Endothelial cell (in vitro differentiated cells): ENCODE data around the gene DUOX2. TPM values are rescaled to one million over a fixed set of nuclear protein-coding genes. Genes with fewer than 3 reads are reported as not detected.

Experiments
- DNase-seq: peaks from one replicate; pipeline ENCODE4 v3.0.0; 2021; ENCODE audit warnings: low spot score
- H3K27ac Mint-ChIP-seq: one replicate; pipeline ENCODE4 v1.8.0; 2021; ENCODE audit warnings: mixed read lengths, inconsistent platforms; ENCODE audit not compliant: unreplicated experiment
- H3K27me3 Mint-ChIP-seq: one replicate; pipeline ENCODE4 v1.8.0; 2021; ENCODE audit warnings: mild to moderate bottlenecking, moderate library complexity, mixed read lengths, inconsistent platforms; ENCODE audit not compliant: unreplicated experiment
- H3K36me3 Mint-ChIP-seq: one replicate; pipeline ENCODE4 v1.8.0; 2021; ENCODE audit warnings: mild to moderate bottlenecking, low read depth, mixed read lengths, inconsistent platforms; ENCODE audit not compliant: unreplicated experiment
- H3K4me1 Mint-ChIP-seq: one replicate; pipeline ENCODE4 v1.8.0; 2021; ENCODE audit warnings: mild to moderate bottlenecking, mixed read lengths, inconsistent platforms; ENCODE audit not compliant: unreplicated experiment
- H3K4me3 Mint-ChIP-seq: one replicate; pipeline ENCODE4 v1.8.0; 2021; ENCODE audit warnings: mild to moderate bottlenecking, mixed read lengths, inconsistent platforms; ENCODE audit not compliant: unreplicated experiment
- H3K9me3 Mint-ChIP-seq: one replicate; pipeline ENCODE4 v1.8.0; 2021; ENCODE audit warnings: mixed read lengths, inconsistent platforms; ENCODE audit not compliant: unreplicated experiment
- total RNA-seq: library from RNA; stranded (reverse); fragmentation: NEBNext Ultra II Directional; extraction: Animal tissue kit (Norgen Biotek cat#: 25700); gene quantifications from one replicate; pipeline ENCODE4 v1.2.1, GENCODE V29; 2021; ENCODE audit not compliant: unreplicated experiment
- TF ChIP-seq, protein P1 (sequence below): fragments of 200-600 bp; sonication (generic); IDR thresholded peaks from one replicate; pipeline ENCODE4 v1.5.0; 2021; ENCODE audit warnings: antibody characterized with exemption; ENCODE audit not compliant: unreplicated experiment

The DUOX2 gene
- total RNA-seq, 1 donor from 2014 or later, result 1.2 TPM

DNA sequence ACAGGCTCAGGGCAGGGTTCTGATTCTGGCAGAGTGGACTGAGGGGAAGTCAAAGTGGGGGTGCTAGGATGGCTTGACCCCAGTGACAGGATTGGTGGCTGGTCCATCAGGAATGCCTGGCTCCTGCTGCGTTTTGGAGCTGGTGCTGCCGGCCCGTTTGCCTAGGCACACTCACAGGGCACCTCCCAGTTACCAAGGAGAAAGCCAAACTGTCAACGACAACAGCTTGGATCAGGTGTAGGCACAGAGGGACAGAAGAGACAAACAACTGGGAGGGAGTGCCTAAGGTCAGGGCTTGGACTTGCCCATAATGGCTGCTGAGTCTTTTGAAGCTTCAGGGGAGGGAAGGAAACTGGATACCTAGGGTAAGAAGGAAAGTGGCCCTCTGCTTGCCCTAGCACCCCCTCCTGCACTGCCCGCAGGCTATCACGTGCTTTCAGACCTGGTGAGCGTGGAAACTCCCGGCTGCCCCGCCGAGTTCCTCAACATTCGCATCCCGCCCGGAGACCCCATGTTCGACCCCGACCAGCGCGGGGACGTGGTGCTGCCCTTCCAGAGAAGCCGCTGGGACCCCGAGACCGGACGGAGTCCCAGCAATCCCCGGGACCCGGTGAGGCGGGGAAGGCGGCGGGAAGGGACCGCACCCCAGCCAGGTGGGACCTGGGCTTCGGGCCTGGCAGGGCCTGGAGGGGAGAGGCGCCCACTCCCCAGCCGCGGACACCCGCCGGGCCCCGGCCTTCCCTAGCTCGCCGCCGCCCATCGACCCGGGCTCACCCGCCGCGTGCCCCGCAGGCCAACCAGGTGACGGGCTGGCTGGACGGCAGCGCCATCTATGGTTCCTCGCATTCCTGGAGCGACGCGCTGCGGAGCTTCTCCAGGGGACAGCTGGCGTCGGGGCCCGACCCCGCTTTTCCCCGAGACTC, 21.0 kb upstream of the DUOX2 start:
- Mint-ChIP-seq H3K27ac (peak overlapping the region; percentile 70), H3K4me3 (no peak overlapping the region), H3K27me3 (peaks cover 37% of the 10 kb centered on the region), H3K4me1 (peaks cover 5% of the 10 kb centered on the region), H3K36me3 (peaks cover 8% of the 10 kb centered on the region), H3K9me3 (no peaks in the 10 kb centered on the region)
- DNase-seq, result peak; percentile 47
- TF ChIP-seq, protein P1, sequence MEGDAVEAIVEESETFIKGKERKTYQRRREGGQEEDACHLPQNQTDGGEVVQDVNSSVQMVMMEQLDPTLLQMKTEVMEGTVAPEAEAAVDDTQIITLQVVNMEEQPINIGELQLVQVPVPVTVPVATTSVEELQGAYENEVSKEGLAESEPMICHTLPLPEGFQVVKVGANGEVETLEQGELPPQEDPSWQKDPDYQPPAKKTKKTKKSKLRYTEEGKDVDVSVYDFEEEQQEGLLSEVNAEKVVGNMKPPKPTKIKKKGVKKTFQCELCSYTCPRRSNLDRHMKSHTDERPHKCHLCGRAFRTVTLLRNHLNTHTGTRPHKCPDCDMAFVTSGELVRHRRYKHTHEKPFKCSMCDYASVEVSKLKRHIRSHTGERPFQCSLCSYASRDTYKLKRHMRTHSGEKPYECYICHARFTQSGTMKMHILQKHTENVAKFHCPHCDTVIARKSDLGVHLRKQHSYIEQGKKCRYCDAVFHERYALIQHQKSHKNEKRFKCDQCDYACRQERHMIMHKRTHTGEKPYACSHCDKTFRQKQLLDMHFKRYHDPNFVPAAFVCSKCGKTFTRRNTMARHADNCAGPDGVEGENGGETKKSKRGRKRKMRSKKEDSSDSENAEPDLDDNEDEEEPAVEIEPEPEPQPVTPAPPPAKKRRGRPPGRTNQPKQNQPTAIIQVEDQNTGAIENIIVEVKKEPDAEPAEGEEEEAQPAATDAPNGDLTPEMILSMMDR, result no peak

DNA sequence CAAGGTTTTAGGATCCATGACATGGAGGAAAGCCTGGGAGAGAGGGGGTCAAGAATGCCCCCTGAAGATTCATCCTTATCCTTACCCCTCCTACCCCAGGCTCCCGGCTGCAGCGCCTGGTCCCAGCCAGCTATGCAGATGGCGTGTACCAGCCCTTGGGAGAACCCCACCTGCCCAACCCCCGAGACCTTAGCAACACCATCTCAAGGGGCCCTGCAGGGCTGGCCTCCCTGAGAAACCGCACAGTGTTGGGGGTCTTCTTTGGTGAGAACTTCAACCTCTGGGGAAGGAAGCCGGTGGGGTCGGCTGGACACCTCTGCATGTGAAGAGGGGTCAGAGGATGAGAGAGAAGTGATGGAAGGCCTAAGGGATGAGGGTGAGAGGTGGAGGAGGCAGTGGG, 20.1 kb upstream of the DUOX2 start:
- H3K9me3 Mint-ChIP-seq, result no peaks in the 10 kb centered on the region
- peaks cover 5% of the 10 kb centered on the region for H3K4me1 Mint-ChIP-seq
- TF ChIP-seq, protein P1, result no peak
- H3K4me3 Mint-ChIP-seq, result no peak overlapping the region
- H3K27me3 Mint-ChIP-seq, result peaks cover 37% of the 10 kb centered on the region
- no peak for DNase-seq
- no peak overlapping the region for H3K27ac Mint-ChIP-seq
- H3K36me3 Mint-ChIP-seq, result peaks cover 8% of the 10 kb centered on the region

DNA sequence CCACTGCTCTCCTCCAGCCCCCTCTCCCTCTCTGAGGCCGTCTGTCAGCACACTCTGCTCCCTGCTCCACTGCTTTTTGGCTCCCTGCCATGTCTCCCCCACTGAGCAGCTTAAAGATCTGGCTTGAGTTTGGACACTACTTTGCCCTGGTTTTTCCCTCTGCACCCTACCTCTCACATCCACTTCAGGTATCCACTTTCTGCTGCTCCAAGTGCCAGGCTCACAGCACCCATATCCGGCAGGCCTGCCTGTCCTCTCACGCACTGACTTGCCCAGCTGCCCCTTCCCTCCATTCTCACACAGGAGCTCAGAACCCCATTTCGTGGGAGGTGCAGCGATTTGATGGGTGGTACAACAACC, 19.6 kb upstream of the DUOX2 start:
- Mint-ChIP-seq H3K27ac (no peak overlapping the region), H3K4me3 (no peak overlapping the region), H3K4me1 (peaks cover 7% of the 10 kb centered on the region), H3K27me3 (peaks cover 42% of the 10 kb centered on the region), H3K36me3 (peaks cover 8% of the 10 kb centered on the region), H3K9me3 (no peaks in the 10 kb centered on the region)
- no peak for DNase-seq
- TF ChIP-seq, protein P1, result no peak

DNA sequence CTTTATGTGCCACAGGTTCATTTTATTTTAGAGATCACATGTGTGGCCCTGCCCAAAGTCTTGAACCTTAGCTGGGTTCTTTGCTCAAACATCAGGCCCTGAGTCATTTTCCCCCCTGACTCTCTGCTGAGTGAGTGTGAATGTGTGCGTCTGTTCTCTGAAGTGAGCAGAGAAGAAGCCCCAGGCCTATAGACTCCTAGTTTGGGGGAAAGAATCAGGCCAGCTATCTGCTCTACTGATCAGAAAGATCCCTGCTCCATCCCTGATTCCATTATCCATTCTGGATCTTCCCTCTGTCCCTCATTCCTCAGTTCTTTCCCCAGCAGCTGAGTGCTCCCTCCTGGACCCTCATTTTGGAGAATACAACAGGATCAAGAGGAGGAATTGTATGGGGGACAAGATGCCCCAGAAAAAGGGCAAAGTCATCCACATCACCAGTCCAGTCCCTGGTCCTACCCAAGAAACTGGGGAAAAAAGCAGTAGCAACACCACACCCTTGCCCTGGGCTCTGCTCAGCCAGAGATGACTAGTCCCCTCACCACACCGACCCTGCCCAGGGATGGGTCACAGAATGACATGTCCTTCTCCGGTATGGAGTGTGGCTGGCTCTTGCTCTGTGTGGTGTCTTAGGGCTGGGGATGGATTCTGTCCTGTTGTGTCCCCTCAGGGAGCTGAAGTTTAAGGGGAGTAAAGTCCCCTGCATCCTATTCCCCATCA, 19.0 kb upstream of the DUOX2 start:
- Mint-ChIP-seq H3K27me3 (peaks cover 45% of the 10 kb centered on the region), H3K9me3 (no peaks in the 10 kb centered on the region), H3K4me3 (no peak overlapping the region), H3K4me1 (peaks cover 7% of the 10 kb centered on the region), H3K36me3 (peaks cover 8% of the 10 kb centered on the region), H3K27ac (no peak overlapping the region)
- TF ChIP-seq, protein P1, result no peak
- no peak for DNase-seq

DNA sequence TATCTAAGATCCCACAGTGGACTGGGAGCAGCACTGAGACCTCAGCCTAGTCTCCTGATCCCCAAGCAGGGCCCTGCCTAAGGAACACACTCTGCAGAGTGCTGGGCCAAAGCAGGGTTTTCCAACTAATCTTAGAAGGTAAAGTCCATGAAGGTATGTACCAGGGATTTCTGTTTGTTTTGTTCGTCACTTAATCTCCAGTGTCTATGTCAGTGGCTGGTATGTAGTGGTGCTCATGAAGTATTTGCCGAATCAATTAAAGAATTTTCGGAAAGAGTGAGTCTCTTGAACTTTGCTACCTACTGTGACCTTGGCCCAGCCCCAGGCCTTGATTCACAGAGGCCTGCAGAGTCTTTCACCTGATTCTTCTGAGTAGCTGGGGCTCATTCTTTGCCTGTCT, 17.5 kb upstream of the DUOX2 start:
- Mint-ChIP-seq H3K4me1 (peaks cover 7% of the 10 kb centered on the region), H3K36me3 (peaks cover 8% of the 10 kb centered on the region), H3K27me3 (peaks cover 46% of the 10 kb centered on the region), H3K9me3 (no peaks in the 10 kb centered on the region), H3K27ac (no peak overlapping the region), H3K4me3 (peak overlapping the region; percentile 23)
- no peak for DNase-seq
- TF ChIP-seq, protein P1, result no peak
